ENCODE measurements around the gene PHRF1. TPM values are rescaled to one million over a fixed set of nuclear protein-coding genes. Genes with fewer than 3 reads are reported as not detected.
A peak's percentile ranks its signal among the peaks of the same experiment; 100 is the strongest.

PHRF1 gene
- total and polyA plus RNA-seq, 9 of the 15 experiments (the other 6 are each of a cell fraction or from before 2014, with no cell fraction given), result 0.07 to 37.2 (median 7.7) TPM

DNA sequence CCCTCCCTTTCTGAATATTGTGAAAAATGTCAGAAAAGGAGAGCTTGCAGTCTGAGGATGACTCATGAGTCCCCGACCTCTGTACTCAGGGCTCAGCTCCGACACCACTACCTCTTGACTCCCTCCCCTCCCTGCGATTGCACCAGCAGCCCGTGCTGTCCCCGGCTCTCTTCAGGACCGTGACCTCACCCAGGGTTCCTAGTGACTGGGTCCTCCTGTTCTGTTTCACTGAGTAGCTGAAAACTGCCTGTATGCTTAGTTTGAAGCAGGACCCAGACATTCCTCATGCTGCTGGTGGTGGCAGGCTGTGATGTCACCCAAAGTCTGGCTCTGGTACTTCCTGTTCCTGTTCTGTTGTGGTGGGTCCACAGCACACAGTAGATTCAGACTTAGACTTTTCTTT lies 11.7 kb downstream of the PHRF1 start (continued):
- TF ChIP-seq RNF2 (IDR thresholded peaks at IDR 0.05) (no peak), NR2C1 (IDR thresholded peaks at IDR 0.05) (peak; percentile 34; the same call in 1 of the 2 replicates), NR2C1 (tag; IDR thresholded peaks at IDR 0.05) (peak; percentile 46; the same call in 1 of the 2 replicates), POLR2H (tag; IDR thresholded peaks at IDR 0.05; ENCODE audit: low read depth) (no peak)

- Histone ChIP-seq H2AFZ (ENCODE audit: low read depth, low read length) (no peak overlapping the region), H3K9me1 (ENCODE audit: control insufficient read depth, insufficient read depth, low read length) (no peaks in the 10 kb centered on the region), H3K79me2 (ENCODE audit: control insufficient read depth, insufficient read depth, low read length) (peaks cover 28% of the 10 kb centered on the region), H3K27me3 (ENCODE audit: control insufficient read depth in 2 of 2, insufficient read depth in 2 of 2, low read length in 2 of 2) (no peaks in the 10 kb centered on the region), H3K27ac (ENCODE audit: extremely low read depth, low read depth, low read length) (no peak overlapping the region), H3K9ac (ENCODE audit: insufficient read depth in 1 of 2, low read depth in 2 of 2, low read length in 2 of 2) (peak overlapping the region in 1 of 2 experiments; percentile 7; a peak in 1 of 4 replicates), H4K20me1 (replicated peaks; ENCODE audit: control insufficient read depth, insufficient read depth, low read length) (no peaks in the 10 kb centered on the region; the same call in 1 of the 2 replicates), H3K4me2 (ENCODE audit: insufficient read depth, low read length) (no peak overlapping the region), H3K9me3 (replicated peaks; ENCODE audit: control insufficient read depth, insufficient read depth, low read depth, low read length) (no peaks in the 10 kb centered on the region), H3K36me3 (ENCODE audit: control insufficient read depth, insufficient read depth, low read length) (peaks cover 91% of the 10 kb centered on the region), H3K4me3 (no peak overlapping the region), H3K4me1 (replicated peaks in 1 of 2; ENCODE audit: control insufficient read depth in 2 of 2, insufficient read depth in 2 of 2, low read length in 2 of 2) (peaks cover 3 to 25% of the 10 kb centered on the region in 2 experiments; a peak in 4 of 5 replicates)
- WGBS (ENCODE audit: insufficient coverage, low coverage, missing lambda C conversion rate), result 96% methylated on average over 26 of the region's 26 CpGs
- DNase-seq (ENCODE audit: extremely low read depth in 1 of 4, low spot score in 3 of 4), result no peak
- CTCF ChIA-PET (ENCODE audit: low intra/inter-chr PET ratio), result no interaction called here
- intact Hi-C loops (cut with micrococcal nuclease), result no loop called here
- FAIRE-seq, result no peak
- TF ChIP-seq HOMEZ (CRISPR knock-in tag; IDR thresholded peaks at IDR 0.05) (no peak), HLTF (IDR thresholded peaks at IDR 0.05) (no peak), POLR2G (IDR thresholded peaks at IDR 0.05; ENCODE audit: low read depth, low read length) (peak; percentile 54)
- no peak for ATAC-seq
- in situ Hi-C loops (cut with MboI), result no loop called here
- POLR2A ChIA-PET, result no interaction called here
- BruUV-seq (replicated peaks), result no TSS peak
Measured at GRCh38 chr11:589798-590197, 13.5 kb downstream of the PHRF1 start.

All from K562 (cell line).